MM.1S (cell line): ENCODE measurements around the gene GRIK1.

Experiments
- DNase-seq: peaks from one replicate; pipeline ENCODE4 v3.0.0-alpha.2; 2015
- H2AFZ ChIP-seq: fragments of 300-600 bp; sonication (generic); 2 replicates; pipeline ENCODE4 v1.6.0; 2016; ENCODE audit warnings: antibody characterized with exemption, low read length
- H3F3A ChIP-seq: fragments of 300-600 bp; sonication (generic); 2 replicates; pipeline ENCODE4 v1.6.1; 2016; ENCODE audit warnings: mild to moderate bottlenecking, antibody characterized with exemption, low read length, moderate library complexity, mixed read lengths; ENCODE audit not compliant: insufficient read depth
- H3K27ac ChIP-seq: fragments of 300-600 bp; sonication (generic); 2 replicates; pipeline ENCODE4 v1.5.1; 2016; ENCODE audit warnings: mild to moderate bottlenecking, low read length
- H3K27me3 ChIP-seq: fragments of 300-600 bp; sonication (generic); replicated peaks from 2 replicates; pipeline ENCODE4 v1.6.0; 2016; ENCODE audit warnings: low read length; ENCODE audit not compliant: insufficient read depth
- H3K36me3 ChIP-seq: fragments of 300-600 bp; sonication (generic); replicated peaks from 2 replicates; pipeline ENCODE4 v1.6.1; 2016; ENCODE audit warnings: mild to moderate bottlenecking, low read length, mixed read lengths; ENCODE audit not compliant: insufficient read depth
- H3K4me1 ChIP-seq: fragments of 300-600 bp; sonication (generic); 2 replicates; pipeline ENCODE4 v1.6.1; 2016; ENCODE audit warnings: low read length, mixed read lengths
- H3K4me2 ChIP-seq: fragments of 300-600 bp; sonication (generic); 2 replicates; pipeline ENCODE4 v1.6.0; 2016; ENCODE audit warnings: low read depth, low read length
- H3K4me3 ChIP-seq: fragments of 300-600 bp; sonication (generic); 2 replicates; pipeline ENCODE4 v1.5.1; 2016; ENCODE audit warnings: low read length, mixed read lengths
- H3K79me2 ChIP-seq: fragments of 300-600 bp; sonication (generic); 2 replicates; pipeline ENCODE4 v1.6.1; 2016; ENCODE audit warnings: mixed run types, low read length, mixed read lengths
- H3K9ac ChIP-seq: fragments of 300-600 bp; sonication (generic); 2 replicates; pipeline ENCODE4 v1.6.1; 2016; ENCODE audit warnings: low read length, mixed read lengths
- H3K9me2 ChIP-seq: fragments of 300-600 bp; sonication (generic); replicated peaks from 2 replicates; pipeline ENCODE4 v1.6.1; 2016; ENCODE audit warnings: mild to moderate bottlenecking, low read length, mixed read lengths; ENCODE audit not compliant: insufficient read depth
- H3K9me3 ChIP-seq: fragments of 300-600 bp; sonication (generic); replicated peaks from 2 replicates; pipeline ENCODE4 v1.6.1; 2016; ENCODE audit warnings: mild to moderate bottlenecking, low read length, mixed read lengths; ENCODE audit not compliant: insufficient read depth
- H4K20me1 ChIP-seq: fragments of 300-600 bp; sonication (generic); 2 replicates; pipeline ENCODE4 v1.6.1; 2016; ENCODE audit warnings: mild to moderate bottlenecking, low read length, moderate library complexity, mixed read lengths; ENCODE audit not compliant: insufficient read depth
- EZH2 ChIP-seq: fragments of 300-600 bp; sonication (generic); optimal IDR thresholded peaks from 2 replicates; pipeline ENCODE3; 2017; ENCODE audit warnings: low read depth, mild to moderate bottlenecking, antibody characterized with exemption, low read length, mixed read lengths
- EZH2phosphoT487 ChIP-seq: fragments of 300-600 bp; sonication (generic); IDR thresholded peaks from 2 replicates; pipeline ENCODE4 v1.6.1; 2018; ENCODE audit warnings: antibody characterized with exemption, low read length
- TF ChIP-seq, protein P1 (sequence below): fragments of 300-600 bp; sonication (generic); IDR thresholded peaks from 2 replicates; pipeline ENCODE4 v1.5.1; 2016; ENCODE audit warnings: antibody characterized with exemption, low read length, mixed read lengths

Gene GRIK1

GRCh38 chr21:29697555-29698193, 242.1 kb downstream of the GRIK1 start:
- Histone ChIP-seq H2AFZ (no peak overlapping the region), H3K4me2 (no peak overlapping the region), H3K4me3 (no peak overlapping the region), H3K79me2 (no peaks in the 10 kb centered on the region), H3F3A (no peaks in the 10 kb centered on the region), H3K9me2 (no peaks in the 10 kb centered on the region), H3K4me1 (no peaks in the 10 kb centered on the region), H3K27ac (no peak overlapping the region), H3K9ac (no peak overlapping the region), H3K9me3 (no peaks in the 10 kb centered on the region), H3K27me3 (no peaks in the 10 kb centered on the region), H3K36me3 (no peaks in the 10 kb centered on the region), H4K20me1 (no peaks in the 10 kb centered on the region)
- DNase-seq = no peak
- TF ChIP-seq EZH2 (no peak), EZH2phosphoT487 (no peak)
- TF ChIP-seq, protein P1, sequence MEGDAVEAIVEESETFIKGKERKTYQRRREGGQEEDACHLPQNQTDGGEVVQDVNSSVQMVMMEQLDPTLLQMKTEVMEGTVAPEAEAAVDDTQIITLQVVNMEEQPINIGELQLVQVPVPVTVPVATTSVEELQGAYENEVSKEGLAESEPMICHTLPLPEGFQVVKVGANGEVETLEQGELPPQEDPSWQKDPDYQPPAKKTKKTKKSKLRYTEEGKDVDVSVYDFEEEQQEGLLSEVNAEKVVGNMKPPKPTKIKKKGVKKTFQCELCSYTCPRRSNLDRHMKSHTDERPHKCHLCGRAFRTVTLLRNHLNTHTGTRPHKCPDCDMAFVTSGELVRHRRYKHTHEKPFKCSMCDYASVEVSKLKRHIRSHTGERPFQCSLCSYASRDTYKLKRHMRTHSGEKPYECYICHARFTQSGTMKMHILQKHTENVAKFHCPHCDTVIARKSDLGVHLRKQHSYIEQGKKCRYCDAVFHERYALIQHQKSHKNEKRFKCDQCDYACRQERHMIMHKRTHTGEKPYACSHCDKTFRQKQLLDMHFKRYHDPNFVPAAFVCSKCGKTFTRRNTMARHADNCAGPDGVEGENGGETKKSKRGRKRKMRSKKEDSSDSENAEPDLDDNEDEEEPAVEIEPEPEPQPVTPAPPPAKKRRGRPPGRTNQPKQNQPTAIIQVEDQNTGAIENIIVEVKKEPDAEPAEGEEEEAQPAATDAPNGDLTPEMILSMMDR = no peak

DNA sequence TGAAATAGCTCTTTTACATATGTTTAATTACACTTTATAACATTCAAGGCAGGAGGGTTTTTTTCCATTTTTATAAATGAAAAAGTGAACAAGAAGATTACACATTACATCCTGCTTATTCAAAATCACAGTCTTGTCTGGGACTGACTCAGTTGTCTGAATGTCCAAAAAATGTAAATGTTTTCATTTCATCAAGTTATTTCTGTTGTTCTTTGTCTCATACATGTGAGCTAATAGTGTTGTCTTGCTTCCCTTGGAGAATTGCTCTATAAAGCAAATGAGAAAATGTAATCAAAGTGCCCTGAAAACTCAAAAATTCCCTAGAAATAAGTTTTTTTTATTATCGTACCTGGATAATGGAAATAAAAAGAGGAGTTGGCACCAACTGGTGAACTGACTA, 242.9 kb downstream of the GRIK1 start:
- no peak overlapping the region for H3K9ac ChIP-seq
- no peak overlapping the region for H3K27ac ChIP-seq
- no peaks in the 10 kb centered on the region for H3K9me3 ChIP-seq
- TF ChIP-seq, protein P1 = no peak
- TF ChIP-seq EZH2phosphoT487 (no peak), EZH2 (no peak)
- no peaks in the 10 kb centered on the region for H3F3A ChIP-seq
- H3K4me3 ChIP-seq = no peak overlapping the region
- no peaks in the 10 kb centered on the region for H3K4me1 ChIP-seq
- no peak overlapping the region for H3K4me2 ChIP-seq
- no peaks in the 10 kb centered on the region for H4K20me1 ChIP-seq
- DNase-seq = no peak
- no peaks in the 10 kb centered on the region for H3K27me3 ChIP-seq
- H3K36me3 ChIP-seq = no peaks in the 10 kb centered on the region
- H2AFZ ChIP-seq = no peak overlapping the region
- H3K9me2 ChIP-seq = no peaks in the 10 kb centered on the region
- no peaks in the 10 kb centered on the region for H3K79me2 ChIP-seq

DNA sequence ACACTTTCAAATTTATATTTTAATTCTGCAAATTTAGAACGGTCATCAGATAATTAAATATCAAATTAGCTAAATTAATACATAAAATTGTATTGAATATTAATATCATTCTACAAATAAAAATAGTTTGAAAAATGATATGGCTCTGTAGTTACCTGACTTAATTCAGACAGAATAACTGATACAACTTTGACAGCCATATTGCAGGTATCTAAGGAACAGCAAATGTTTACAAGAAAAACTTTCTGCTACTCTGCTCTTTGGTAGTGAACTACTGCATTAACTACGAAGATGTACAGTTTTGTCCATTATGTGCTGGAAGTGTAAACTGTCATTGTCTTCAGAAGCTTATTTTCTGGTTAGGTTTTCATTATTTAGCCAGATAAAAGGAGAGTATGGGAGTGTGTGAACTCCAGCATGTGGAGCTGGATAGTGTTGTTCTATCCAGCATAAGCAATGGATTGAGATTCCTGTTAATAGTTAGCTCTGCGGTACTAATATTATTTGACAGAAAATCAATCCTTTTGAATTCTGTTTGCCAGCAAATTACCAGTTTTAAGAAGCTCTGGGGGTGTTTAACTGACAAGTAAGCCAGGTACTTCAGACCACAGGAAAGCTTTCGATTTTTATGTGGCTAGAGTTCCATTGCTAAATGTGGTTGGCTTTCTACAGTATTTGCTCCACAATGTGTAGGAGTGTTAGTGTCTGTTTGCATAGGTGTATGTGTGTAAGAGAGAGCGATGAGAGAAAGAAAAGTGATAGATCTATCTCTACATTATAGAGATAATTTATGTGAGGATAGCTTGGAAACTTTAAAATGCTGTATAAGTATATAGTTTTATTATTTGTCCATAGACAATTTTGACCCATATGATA, 247.9 kb downstream of the GRIK1 start:
- H2AFZ ChIP-seq = no peak overlapping the region
- no peak for TF ChIP-seq EZH2phosphoT487
- TF ChIP-seq, protein P1 = no peak
- no peak for TF ChIP-seq EZH2
- no peak overlapping the region for H3K27ac ChIP-seq
- no peak overlapping the region for H3K4me2 ChIP-seq
- no peaks in the 10 kb centered on the region for H3F3A ChIP-seq
- H4K20me1 ChIP-seq = no peaks in the 10 kb centered on the region
- no peak for DNase-seq
- H3K4me3 ChIP-seq = no peak overlapping the region
- no peaks in the 10 kb centered on the region for H3K36me3 ChIP-seq
- H3K4me1 ChIP-seq = no peaks in the 10 kb centered on the region
- H3K9ac ChIP-seq = no peak overlapping the region
- no peaks in the 10 kb centered on the region for H3K9me3 ChIP-seq
- no peaks in the 10 kb centered on the region for H3K79me2 ChIP-seq
- H3K27me3 ChIP-seq = no peaks in the 10 kb centered on the region
- H3K9me2 ChIP-seq = no peaks in the 10 kb centered on the region
